ENCODE measurements around the gene OR2AG1. TPM values are rescaled to one million over a fixed set of nuclear protein-coding genes. Genes with fewer than 3 reads are reported as not detected.

Gene OR2AG1
- total RNA-seq, 1 experiment from 2014 or later = not detected

- H3K27ac ChIP-seq (ENCODE audit: low read length) = no peak overlapping the region
- no peak for TF ChIP-seq CTCF (IDR thresholded peaks at IDR 0.05)
- no peak for TF ChIP-seq SIN3A (IDR thresholded peaks at IDR 0.05; ENCODE audit: borderline replicate concordance, insufficient read depth, low read depth, low read length)
- TF ChIP-seq POLR2AphosphoS5 (IDR thresholded peaks at IDR 0.05; ENCODE audit: low read depth, low read length) = no peak
- TF ChIP-seq REST (IDR thresholded peaks at IDR 0.05; ENCODE audit: insufficient read depth in 1 of 2, low read depth in 2 of 2, low read length in 1 of 2) = no peak
- no peak for TF ChIP-seq TCF7L2 (IDR thresholded peaks at IDR 0.05; ENCODE audit: low read depth, low read length)
- ChIA-PET CTCF (interaction anchor here (0.6 kb wide), 2 partner anchors 17 to 78 kb away, joined by 3 read pairs; no protein-coding TSS in a partner anchor), POLR2A (no interaction called here)
- H3K9me3 ChIP-seq (ENCODE audit: control insufficient read depth, insufficient read depth, low read depth, low read length) = no peaks in the 10 kb centered on the region
- H3K27me3 ChIP-seq (ENCODE audit: control insufficient read depth, insufficient read depth, low read length) = no peaks in the 10 kb centered on the region
- no peaks in the 10 kb centered on the region for H3K36me3 ChIP-seq (ENCODE audit: control insufficient read depth, insufficient read depth, low read length)
- intact Hi-C loops (cut with micrococcal nuclease; ENCODE audit: unreplicated experiment) = no loop called here
- in situ Hi-C loops (cut with HindIII; ENCODE audit: low pct_unique_long_range_greater_than_20kb, low sequenced_read_pairs) = no loop called here
- DNase-seq (ENCODE audit: low read depth, low spot score) = no peak
- no peaks in the 10 kb centered on the region for H3K4me1 ChIP-seq (ENCODE audit: control insufficient read depth, insufficient read depth, low read length)
- no peak overlapping the region for H3K4me3 ChIP-seq (ENCODE audit: low read depth in 2 of 2, low read length in 2 of 2)
- no TSS peak for BruUV-seq (replicated peaks)
- ATAC-seq = no peak
Measured at GRCh38 chr11:6833356-6833755, 50.5 kb downstream of the OR2AG1 start.

GRCh38 chr11:6834021-6834420 lies 51.2 kb downstream of the OR2AG1 start:
- DNase-seq (ENCODE audit: low read depth, low spot score) = no peak
- ChIA-PET POLR2A (no interaction called here), CTCF (interaction anchor here (0.6 kb wide), 2 partner anchors 18 to 79 kb away, joined by 3 read pairs; no protein-coding TSS in a partner anchor)
- Histone ChIP-seq H3K4me1 (ENCODE audit: control insufficient read depth, insufficient read depth, low read length) (no peaks in the 10 kb centered on the region), H3K9me3 (ENCODE audit: control insufficient read depth, insufficient read depth, low read depth, low read length) (no peaks in the 10 kb centered on the region), H3K27ac (ENCODE audit: low read length) (no peak overlapping the region), H3K36me3 (ENCODE audit: control insufficient read depth, insufficient read depth, low read length) (no peaks in the 10 kb centered on the region), H3K4me3 (ENCODE audit: low read depth in 2 of 2, low read length in 2 of 2) (no peak overlapping the region), H3K27me3 (ENCODE audit: control insufficient read depth, insufficient read depth, low read length) (no peaks in the 10 kb centered on the region)
- BruUV-seq (replicated peaks) = no TSS peak
- intact Hi-C loops (cut with micrococcal nuclease; ENCODE audit: unreplicated experiment) (no loop called here), in situ Hi-C loops (cut with HindIII; ENCODE audit: low pct_unique_long_range_greater_than_20kb, low sequenced_read_pairs) (no loop called here)
- TF ChIP-seq POLR2AphosphoS5 (IDR thresholded peaks at IDR 0.05; ENCODE audit: low read depth, low read length) (no peak), CTCF (IDR thresholded peaks at IDR 0.05) (no peak), TCF7L2 (IDR thresholded peaks at IDR 0.05; ENCODE audit: low read depth, low read length) (no peak), REST (IDR thresholded peaks at IDR 0.05; ENCODE audit: insufficient read depth in 1 of 2, low read depth in 2 of 2, low read length in 1 of 2) (no peak), SIN3A (IDR thresholded peaks at IDR 0.05; ENCODE audit: borderline replicate concordance, insufficient read depth, low read depth, low read length) (no peak)
- no peak for ATAC-seq
